Measurements from ENCODE around the gene KIF1B. TPM values are rescaled to one million over a fixed set of nuclear protein-coding genes. Genes with fewer than 3 reads are reported as not detected.
"Not testable (repeated sequence)": the region's sequence is repeated elsewhere in the genome, so short reads cannot be mapped to it uniquely, and the experiment has no call there.

Gene KIF1B
- polyA plus RNA-seq, 4 donors: 37.9 to 47.8 (median 42.9) TPM

- DNase-seq (ENCODE audit: low read depth in 4 of 4, low spot score in 3 of 4): no peak
Measured at GRCh38 chr1:10232163-10232562, 21.8 kb downstream of the KIF1B start.

- no peak for DNase-seq (ENCODE audit: low read depth in 4 of 4, low spot score in 3 of 4)
Measured at GRCh38 chr1:10236405-10237156, 26.2 kb downstream of the KIF1B start.

- no peak for DNase-seq (ENCODE audit: low read depth in 4 of 4, low spot score in 3 of 4)
Measured at GRCh38 chr1:10237157-10237539, 26.8 kb downstream of the KIF1B start.

GRCh38 chr1:10242135-10242534 is 31.8 kb downstream of the KIF1B start:
- DNase-seq (ENCODE audit: low read depth in 4 of 4, low spot score in 3 of 4): no peak

GRCh38 chr1:10242811-10243210 is 32.4 kb downstream of the KIF1B start:
- DNase-seq (ENCODE audit: low read depth in 4 of 4, low spot score in 3 of 4): no peak

- DNase-seq (ENCODE audit: low read depth in 4 of 4, low spot score in 3 of 4): no peak
Measured at GRCh38 chr1:10245674-10246073, 35.3 kb downstream of the KIF1B start.

GRCh38 chr1:10249808-10250457 is 39.6 kb downstream of the KIF1B start:
- DNase-seq (ENCODE audit: low read depth in 4 of 4, low spot score in 3 of 4): no peak

- peak in 2 of 4 donors; percentile 33 to 36 for DNase-seq (ENCODE audit: low read depth in 4 of 4, low spot score in 3 of 4)
Measured at GRCh38 chr1:10250663-10251062, 40.3 kb downstream of the KIF1B start.

GRCh38 chr1:10251325-10252108 is 41.1 kb downstream of the KIF1B start:
- not testable (repeated sequence) for DNase-seq (ENCODE audit: low read depth in 4 of 4, low spot score in 3 of 4)

- DNase-seq (ENCODE audit: low read depth in 4 of 4, low spot score in 3 of 4): no peak
Measured at GRCh38 chr1:10252508-10252907, 42.1 kb downstream of the KIF1B start.

- no peak for DNase-seq (ENCODE audit: low read depth in 4 of 4, low spot score in 3 of 4)
Measured at GRCh38 chr1:10253149-10253548, 42.8 kb downstream of the KIF1B start.

GRCh38 chr1:10253755-10254154 is 43.4 kb downstream of the KIF1B start:
- DNase-seq (ENCODE audit: low read depth in 4 of 4, low spot score in 3 of 4): peak; percentile 45 to 74 (median 60)

GRCh38 chr1:10257851-10258250 is 47.5 kb downstream of the KIF1B start:
- DNase-seq (ENCODE audit: low read depth in 4 of 4, low spot score in 3 of 4): no peak

GRCh38 chr1:10259547-10259946 is 49.2 kb downstream of the KIF1B start:
- DNase-seq (ENCODE audit: low read depth in 4 of 4, low spot score in 3 of 4): not testable (repeated sequence)

- DNase-seq (ENCODE audit: low read depth in 4 of 4, low spot score in 3 of 4): no peak
Measured at GRCh38 chr1:10263450-10264082, 53.2 kb downstream of the KIF1B start.

GRCh38 chr1:10265027-10265426 is 54.7 kb downstream of the KIF1B start:
- no peak for DNase-seq (ENCODE audit: low read depth in 4 of 4, low spot score in 3 of 4)

- no peak for DNase-seq (ENCODE audit: low read depth in 4 of 4, low spot score in 3 of 4)
Measured at GRCh38 chr1:10265900-10266299, 55.5 kb downstream of the KIF1B start.

- DNase-seq (ENCODE audit: low read depth in 4 of 4, low spot score in 3 of 4): no peak
Measured at GRCh38 chr1:10267319-10267718, 56.9 kb downstream of the KIF1B start.

GRCh38 chr1:10267921-10268320 is 57.6 kb downstream of the KIF1B start:
- no peak for DNase-seq (ENCODE audit: low read depth in 4 of 4, low spot score in 3 of 4)

GRCh38 chr1:10271090-10271489 is 60.7 kb downstream of the KIF1B start:
- DNase-seq (ENCODE audit: low read depth in 4 of 4, low spot score in 3 of 4): no peak

- no peak for DNase-seq (ENCODE audit: low read depth in 4 of 4, low spot score in 3 of 4)
Measured at GRCh38 chr1:10271869-10272268, 61.5 kb downstream of the KIF1B start.
